A172 (cell line): ENCODE data around the gene SIM2. TPM values are rescaled to one million over a fixed set of nuclear protein-coding genes. Genes with fewer than 3 reads are reported as not detected.

Source experiments
- DNase-seq: peaks from one replicate; pipeline ENCODE4 v3.0.0-alpha.2; 2015; ENCODE audit warnings: low spot score
- total RNA-seq: library from RNA; depleted of rRNA; stranded (reverse); fragments of >200 nt; shearing (Covaris generic); gene quantifications from 2 replicates; pipeline ENCODE4 v1.2.3, GENCODE V29; 2014

SIM2 gene
- total RNA-seq, 1 experiment from 2014 or later, result 5.1 TPM

GRCh38 chr21:36699546-36700294, 805 bp downstream of the SIM2 start:
- DNase-seq, result no peak

GRCh38 chr21:36700295-36700970, 1.5 kb downstream of the SIM2 start:
- DNase-seq, result no peak

- DNase-seq, result no peak
Observed at GRCh38 chr21:36700971-36701755, 2.2 kb downstream of the SIM2 start.

GRCh38 chr21:36701756-36702621, 3.1 kb downstream of the SIM2 start:
- DNase-seq, result no peak

GRCh38 chr21:36702622-36702968, 3.7 kb downstream of the SIM2 start:
- no peak for DNase-seq

GRCh38 chr21:36703123-36703522, 4.2 kb downstream of the SIM2 start:
- no peak for DNase-seq

- DNase-seq, result no peak
Observed at GRCh38 chr21:36703626-36704280, 4.8 kb downstream of the SIM2 start.

DNA sequence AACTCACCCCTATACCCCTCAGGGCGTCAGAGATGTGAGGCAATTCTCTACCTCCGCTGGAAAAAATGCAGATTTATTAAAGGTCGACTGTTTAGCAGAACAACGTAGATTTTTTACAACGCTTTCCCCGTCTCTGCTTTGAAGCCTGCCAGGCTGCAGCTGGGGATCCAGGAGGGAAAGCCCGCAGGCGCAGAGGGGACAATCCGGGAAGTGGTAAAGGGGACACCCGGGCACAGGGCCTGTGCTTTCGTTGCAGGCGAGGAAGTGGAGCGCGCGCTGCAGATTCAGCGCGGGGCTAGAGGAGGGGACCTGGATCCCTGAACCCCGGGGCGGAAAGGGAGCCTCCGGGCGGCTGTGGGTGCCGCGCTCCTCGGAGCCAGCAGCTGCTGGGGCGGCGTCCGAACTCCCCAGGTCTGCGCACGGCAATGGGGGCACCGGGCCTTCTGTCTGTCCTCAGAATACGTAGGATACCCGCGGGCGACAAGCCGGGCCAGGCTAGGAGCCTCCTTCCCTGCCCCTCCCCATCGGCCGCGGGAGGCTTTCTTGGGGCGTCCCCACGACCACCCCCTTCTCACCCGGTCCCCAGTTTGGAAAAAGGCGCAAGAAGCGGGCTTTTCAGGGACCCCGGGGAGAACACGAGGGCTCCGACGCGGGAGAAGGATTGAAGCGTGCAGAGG, 5.5 kb downstream of the SIM2 start:
- DNase-seq, result no peak

DNA sequence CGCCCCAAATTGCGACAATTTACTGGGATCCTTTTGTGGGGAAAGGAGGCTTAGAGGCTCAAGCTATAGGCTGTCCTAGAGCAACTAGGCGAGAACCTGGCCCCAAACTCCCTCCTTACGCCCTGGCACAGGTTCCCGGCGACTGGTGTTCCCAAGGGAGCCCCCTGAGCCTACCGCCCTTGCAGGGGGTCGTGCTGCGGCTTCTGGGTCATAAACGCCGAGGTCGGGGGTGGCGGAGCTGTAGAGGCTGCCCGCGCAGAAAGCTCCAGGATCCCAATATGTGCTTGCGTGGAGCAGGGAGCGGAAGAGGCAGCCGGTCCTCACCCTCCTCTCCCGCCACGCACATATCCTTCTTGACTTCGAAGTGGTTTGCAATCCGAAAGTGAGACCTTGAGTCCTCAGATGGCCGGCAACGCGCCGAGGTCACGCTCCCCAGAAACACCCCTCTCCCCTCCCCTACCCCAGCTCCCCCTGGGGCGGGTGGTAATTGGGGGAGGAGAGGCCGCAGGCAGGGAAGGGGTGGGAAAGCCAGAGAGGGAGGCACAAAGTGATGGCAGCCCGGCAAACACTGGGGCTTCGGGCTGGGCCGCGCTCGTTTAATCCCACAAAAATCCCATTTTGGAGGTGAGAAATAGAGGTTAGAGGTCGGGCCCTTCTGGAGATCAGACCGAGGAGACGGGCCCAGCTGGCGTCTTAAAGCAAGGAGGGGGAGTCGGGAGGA, 6.2 kb downstream of the SIM2 start:
- DNase-seq, result no peak

DNA sequence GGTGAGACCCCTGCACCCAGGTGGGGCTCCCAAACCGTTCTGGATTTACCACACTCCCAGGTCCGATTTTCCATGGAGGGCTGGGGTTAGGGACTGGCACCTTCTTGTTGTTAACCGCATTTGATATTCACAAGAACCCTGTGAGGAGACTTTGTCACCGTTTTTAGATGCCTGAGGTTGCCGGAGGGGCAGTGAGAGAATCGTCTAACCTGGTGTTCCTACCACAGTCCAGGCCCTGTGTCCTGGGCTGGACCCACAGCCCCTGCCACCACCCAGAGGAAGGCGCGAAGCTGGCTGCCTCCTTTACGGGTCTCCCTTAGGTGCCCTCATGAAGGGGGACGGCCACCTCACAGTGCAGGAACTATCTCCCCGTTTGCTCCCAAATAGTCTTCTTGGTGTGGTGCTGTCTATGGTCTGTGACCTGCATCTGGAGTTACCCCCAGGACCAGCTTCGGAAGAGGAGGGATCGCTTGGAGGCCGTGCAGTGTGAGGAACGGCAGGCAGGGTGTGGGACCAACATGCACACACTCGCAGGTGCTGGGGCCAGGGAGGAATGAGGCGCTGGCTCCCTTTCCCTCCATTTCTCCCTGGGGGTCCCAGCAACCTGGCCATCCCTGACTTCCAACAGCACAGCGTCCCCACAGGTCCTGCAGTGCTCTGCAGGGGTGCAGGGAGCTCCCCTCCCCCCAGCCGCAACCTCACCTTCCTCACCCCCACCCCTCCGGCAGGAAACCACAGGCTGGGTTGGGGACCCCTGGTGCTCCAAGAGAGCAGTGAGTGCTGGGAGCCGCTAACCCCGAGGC, 7.0 kb downstream of the SIM2 start:
- DNase-seq, result no peak

DNA sequence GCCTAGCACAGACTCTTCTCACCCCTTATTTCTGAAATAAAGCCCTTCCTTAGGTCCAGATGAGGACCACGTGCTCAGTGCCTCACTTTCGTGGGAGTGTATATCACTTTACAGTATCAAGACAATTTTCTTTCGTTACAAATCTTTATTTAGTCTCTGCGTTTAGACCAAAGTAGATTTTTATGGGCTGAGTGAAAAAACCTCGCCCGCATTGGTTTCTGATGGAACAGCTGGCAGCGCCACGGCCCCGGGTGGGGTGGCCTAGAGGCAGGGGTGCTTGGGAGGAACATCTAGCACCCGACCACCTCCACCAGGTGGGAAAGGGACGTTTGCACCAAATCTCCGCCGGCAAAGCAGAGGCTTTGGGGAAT, 7.6 kb downstream of the SIM2 start:
- DNase-seq, result no peak

- DNase-seq, result no peak
Observed at GRCh38 chr21:36706951-36707762, 8.2 kb downstream of the SIM2 start.

- no peak for DNase-seq
Observed at GRCh38 chr21:36707763-36708285, 8.9 kb downstream of the SIM2 start.

GRCh38 chr21:36708286-36709029, 9.5 kb downstream of the SIM2 start:
- DNase-seq, result no peak

DNA sequence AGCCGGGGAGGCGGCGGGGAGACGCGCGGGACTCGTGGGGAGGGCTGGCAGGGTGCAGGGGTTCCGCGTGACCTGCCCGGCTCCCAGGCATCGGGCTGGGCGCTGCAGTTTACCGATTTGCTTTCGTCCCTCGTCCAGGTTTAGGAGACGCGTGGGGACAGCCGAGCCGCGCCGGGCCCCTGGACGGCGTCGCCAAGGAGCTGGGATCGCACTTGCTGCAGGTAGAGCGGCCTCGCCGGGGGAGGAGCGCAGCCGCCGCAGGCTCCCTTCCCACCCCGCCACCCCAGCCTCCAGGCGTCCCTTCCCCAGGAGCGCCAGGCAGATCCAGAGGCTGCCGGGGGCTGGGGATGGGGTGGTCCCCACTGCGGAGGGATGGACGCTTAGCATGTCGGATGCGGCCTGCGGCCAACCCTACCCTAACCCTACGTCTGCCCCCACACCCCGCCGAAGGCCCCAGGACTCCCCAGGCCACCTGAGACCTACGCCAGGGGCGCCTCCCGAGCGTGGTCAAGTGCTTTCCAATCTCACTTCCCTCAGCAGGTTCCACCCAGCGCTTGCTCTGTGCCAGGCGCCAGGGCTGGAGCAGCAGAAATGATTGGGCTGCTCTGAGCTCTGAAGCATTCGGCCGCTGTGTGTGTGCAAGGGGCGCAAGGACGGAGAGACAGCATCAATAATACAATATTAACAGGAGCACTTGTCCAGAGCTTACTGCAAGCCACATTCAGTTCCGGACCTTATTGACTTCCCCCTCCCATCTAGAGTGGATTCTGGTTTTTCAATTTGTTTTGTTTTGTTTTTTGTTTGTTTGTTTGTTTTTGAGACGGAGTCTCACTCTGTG, 10.3 kb downstream of the SIM2 start:
- DNase-seq, result no peak
